ENCODE results near the gene AKAP8. TPM values are rescaled to one million over a fixed set of nuclear protein-coding genes. Genes with fewer than 3 reads are reported as not detected.

AKAP8 gene
- total and polyA plus RNA-seq, 9 of the 15 experiments (the other 6 are each of a cell fraction or from before 2014, with no cell fraction given) = 3.4 to 56.5 (median 15.0) TPM

DNA sequence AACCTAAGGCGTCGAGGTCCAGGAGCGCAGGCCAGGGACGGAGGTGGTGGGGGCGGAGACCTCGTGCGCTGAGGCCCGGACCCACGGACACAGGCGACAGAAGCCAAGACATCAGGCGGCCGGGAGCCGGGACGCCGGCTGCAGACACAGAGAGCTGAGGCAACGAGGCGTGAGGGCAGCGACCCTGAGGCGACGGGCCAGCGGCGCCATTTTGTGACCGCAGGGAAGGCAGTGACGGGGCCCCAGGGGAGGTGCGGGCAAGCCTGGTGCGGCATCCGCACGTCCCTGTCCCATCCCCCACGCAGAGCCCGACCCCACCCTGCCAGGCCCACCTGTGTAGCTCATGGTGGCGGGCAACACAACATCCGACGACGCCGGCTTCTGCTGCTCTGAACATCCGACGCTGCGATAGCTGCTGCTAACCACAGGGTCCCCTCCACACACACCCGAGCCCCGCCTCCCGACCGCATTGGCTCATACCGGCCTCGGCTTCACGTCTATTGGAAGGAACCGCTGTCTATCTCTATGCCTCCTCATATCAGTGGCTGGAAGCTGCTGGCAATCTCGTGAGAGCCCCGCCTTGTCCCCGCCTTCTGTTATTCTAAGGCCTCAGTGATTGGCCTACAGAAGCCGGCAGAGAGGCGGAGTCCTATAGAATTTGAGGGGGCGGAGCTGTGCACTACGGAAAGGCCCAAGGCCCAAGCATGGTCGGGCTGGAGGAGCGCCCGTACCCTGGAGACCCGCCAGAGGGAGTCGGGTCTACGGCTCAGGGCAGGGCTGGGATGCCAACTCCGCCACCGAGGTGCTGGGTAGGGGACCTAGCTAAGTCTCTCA, 39.2 kb upstream of the AKAP8 start, which contains the start of gene AKAP8L (continued):
- TF ChIP-seq NR0B1 (IDR thresholded peaks at IDR 0.05; ENCODE audit: partially characterized antibody) = no peak
- TF ChIP-seq USF2 (CRISPR knock-in tag; IDR thresholded peaks at IDR 0.05) = no peak
- TF ChIP-seq CCNT2 (IDR thresholded peaks at IDR 0.05; ENCODE audit: borderline replicate concordance, extremely low read depth, insufficient read length, low read depth, low read length) = no peak
- TF ChIP-seq, protein P1, sequence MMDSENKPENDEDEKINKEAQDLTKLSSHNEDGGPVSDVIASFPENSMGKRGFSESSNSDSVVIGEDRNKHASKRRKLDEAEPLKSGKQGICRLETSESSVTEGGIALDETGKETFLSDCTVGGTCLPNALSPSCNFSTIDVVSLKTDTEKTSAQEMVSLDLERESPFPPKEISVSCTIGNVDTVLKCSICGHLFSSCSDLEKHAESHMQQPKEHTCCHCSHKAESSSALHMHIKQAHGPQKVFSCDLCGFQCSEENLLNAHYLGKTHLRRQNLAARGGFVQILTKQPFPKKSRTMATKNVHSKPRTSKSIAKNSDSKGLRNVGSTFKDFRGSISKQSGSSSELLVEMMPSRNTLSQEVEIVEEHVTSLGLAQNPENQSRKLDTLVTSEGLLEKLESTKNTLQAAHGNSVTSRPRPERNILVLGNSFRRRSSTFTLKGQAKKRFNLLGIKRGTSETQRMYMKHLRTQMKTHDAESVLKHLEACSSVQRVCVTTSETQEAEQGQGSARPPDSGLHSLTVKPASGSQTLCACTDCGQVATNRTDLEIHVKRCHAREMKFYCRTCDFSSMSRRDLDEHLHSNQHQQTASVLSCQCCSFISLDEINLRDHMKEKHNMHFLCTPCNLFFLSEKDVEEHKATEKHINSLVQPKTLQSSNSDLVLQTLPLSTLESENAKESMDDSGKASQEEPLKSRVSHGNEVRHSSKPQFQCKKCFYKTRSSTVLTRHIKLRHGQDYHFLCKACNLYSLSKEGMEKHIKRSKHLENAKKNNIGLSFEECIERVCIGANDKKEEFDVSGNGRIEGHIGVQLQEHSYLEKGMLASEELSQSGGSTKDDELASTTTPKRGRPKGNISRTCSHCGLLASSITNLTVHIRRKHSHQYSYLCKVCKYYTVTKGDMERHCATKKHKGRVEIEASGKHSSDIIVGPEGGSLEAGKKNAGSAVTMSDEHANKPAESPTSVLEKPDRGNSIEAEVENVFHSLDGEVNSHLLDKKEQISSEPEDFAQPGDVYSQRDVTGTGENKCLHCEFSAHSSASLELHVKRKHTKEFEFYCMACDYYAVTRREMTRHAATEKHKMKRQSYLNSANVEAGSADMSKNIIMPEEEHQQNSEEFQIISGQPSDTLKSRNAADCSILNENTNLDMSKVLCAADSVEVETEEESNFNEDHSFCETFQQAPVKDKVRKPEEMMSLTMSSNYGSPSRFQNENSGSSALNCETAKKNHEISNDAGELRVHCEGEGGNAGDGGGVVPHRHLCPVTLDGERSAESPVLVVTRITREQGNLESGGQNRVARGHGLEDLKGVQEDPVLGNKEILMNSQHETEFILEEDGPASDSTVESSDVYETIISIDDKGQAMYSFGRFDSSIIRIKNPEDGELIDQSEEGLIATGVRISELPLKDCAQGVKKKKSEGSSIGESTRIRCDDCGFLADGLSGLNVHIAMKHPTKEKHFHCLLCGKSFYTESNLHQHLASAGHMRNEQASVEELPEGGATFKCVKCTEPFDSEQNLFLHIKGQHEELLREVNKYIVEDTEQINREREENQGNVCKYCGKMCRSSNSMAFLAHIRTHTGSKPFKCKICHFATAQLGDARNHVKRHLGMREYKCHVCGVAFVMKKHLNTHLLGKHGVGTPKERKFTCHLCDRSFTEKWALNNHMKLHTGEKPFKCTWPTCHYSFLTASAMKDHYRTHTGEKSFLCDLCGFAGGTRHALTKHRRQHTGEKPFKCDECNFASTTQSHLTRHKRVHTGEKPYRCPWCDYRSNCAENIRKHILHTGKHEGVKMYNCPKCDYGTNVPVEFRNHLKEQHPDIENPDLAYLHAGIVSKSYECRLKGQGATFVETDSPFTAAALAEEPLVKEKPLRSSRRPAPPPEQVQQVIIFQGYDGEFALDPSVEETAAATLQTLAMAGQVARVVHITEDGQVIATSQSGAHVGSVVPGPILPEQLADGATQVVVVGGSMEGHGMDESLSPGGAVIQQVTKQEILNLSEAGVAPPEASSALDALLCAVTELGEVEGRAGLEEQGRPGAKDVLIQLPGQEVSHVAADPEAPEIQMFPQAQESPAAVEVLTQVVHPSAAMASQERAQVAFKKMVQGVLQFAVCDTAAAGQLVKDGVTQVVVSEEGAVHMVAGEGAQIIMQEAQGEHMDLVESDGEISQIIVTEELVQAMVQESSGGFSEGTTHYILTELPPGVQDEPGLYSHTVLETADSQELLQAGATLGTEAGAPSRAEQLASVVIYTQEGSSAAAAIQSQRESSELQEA (IDR thresholded peaks at IDR 0.05; ENCODE audit: low read depth) = peak; percentile 98
- peak; percentile 62; the same call in 1 of the 2 replicates for TF ChIP-seq XRCC5 (IDR thresholded peaks at IDR 0.05; ENCODE audit: low read depth, low read length)
- TF ChIP-seq THRAP3 (IDR thresholded peaks at IDR 0.05; ENCODE audit: borderline replicate concordance) = no peak
- TF ChIP-seq, protein P2, sequence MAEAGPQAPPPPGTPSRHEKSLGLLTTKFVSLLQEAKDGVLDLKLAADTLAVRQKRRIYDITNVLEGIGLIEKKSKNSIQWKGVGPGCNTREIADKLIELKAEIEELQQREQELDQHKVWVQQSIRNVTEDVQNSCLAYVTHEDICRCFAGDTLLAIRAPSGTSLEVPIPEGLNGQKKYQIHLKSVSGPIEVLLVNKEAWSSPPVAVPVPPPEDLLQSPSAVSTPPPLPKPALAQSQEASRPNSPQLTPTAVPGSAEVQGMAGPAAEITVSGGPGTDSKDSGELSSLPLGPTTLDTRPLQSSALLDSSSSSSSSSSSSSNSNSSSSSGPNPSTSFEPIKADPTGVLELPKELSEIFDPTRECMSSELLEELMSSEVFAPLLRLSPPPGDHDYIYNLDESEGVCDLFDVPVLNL (CRISPR knock-in tag; IDR thresholded peaks at IDR 0.05; ENCODE audit: low read depth) = peak; percentile 61; the same call in 1 of the 2 replicates
- no peak for TF ChIP-seq ZNF280A (IDR thresholded peaks at IDR 0.05; ENCODE audit: low read depth, partially characterized antibody)
- TF ChIP-seq ZSCAN29 (IDR thresholded peaks at IDR 0.05) = no peak
- TF ChIP-seq NR4A1 (CRISPR knock-in tag; IDR thresholded peaks at IDR 0.05) = 0 out of 2 replicates have a peak, but pooled peaks have one; percentile 38
- no peak for TF ChIP-seq NR4A1 (tag; IDR thresholded peaks at IDR 0.05)
- TF ChIP-seq SIN3A (IDR thresholded peaks at IDR 0.05; ENCODE audit: borderline replicate concordance in 2 of 2, control insufficient read depth in 1 of 2, low read depth in 2 of 2, low read length in 2 of 2) = peak in 1 of 2 experiments; percentile 77; a peak in 1 of 4 replicates
